GM21360 (cell line): Measurements from ENCODE around the gene NPC1.

Experiments
- ATAC-seq: cut with Tn5 transposase; IDR thresholded peaks from one replicate; pipeline ENCODE4 v1.9.1; 2021; ENCODE audit warnings: mild to moderate bottlenecking, moderate library complexity; ENCODE audit not compliant: unreplicated experiment

NPC1 gene

DNA sequence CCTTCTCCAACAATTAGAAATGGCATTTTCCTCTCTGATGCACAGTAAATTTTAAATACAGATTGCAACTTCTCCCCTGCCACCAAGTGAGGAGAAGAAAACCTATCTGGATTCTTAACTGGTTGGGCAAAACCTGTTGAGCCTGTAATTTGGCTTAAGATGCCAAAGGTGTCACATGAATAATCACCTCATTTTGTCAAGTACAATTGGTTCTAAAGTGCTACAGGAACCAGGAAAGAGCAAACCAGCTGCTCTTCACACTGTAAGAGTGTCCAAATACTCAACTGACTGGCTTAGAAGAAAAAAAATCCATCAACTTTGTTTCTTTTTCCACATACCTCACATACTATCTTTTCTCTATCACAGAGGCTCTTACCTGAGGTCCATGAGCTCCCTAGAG, 35.4 kb downstream of the NPC1 start:
- ATAC-seq: no peak

- ATAC-seq: no peak
Measured at GRCh38 chr18:23548719-23549118, 37.6 kb downstream of the NPC1 start.

GRCh38 chr18:23548275-23548674, 38.0 kb downstream of the NPC1 start:
- no peak for ATAC-seq

DNA sequence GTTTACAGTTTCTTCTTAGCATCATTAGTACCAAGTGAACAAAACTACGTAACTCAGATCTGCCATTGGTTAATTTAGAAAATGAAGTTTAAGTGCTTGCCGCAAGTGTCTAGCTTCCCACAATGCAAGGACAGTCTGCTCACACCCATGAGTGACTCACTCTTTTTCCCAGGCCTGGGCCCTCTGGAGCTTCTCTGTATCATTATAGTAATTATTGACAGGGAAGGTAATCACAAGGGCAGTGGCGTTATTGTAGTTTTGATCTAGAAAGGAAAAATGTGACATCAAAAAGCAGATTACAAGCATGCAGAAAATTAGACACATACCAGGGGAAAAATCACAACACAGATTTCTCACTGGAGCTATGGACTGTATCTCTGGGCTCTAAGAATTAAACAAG, 38.5 kb downstream of the NPC1 start:
- ATAC-seq: no peak

GRCh38 chr18:23547306-23547705, 39.0 kb downstream of the NPC1 start:
- ATAC-seq: no peak

- ATAC-seq: no peak
Measured at GRCh38 chr18:23545247-23545789, 41.0 kb downstream of the NPC1 start.

DNA sequence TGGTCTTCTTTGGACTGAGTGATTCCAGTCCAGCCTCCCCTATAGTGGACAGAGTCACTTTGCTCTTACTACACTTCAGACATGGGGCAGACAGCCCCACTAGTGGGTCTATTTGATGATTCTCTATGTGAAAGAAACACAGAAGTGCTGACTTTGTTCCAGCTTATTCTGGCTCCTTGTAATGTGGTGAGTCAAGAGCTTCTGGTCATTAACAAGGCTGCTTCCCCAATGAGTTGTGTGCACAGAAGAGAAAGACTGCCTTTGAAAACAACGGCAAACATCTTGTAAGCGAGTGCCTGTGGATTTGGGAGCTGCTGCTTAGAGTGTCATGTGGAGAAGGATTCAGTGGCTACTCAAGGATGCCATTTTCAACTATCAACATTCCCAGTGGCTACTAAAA, 43.8 kb downstream of the NPC1 start:
- ATAC-seq: no peak

DNA sequence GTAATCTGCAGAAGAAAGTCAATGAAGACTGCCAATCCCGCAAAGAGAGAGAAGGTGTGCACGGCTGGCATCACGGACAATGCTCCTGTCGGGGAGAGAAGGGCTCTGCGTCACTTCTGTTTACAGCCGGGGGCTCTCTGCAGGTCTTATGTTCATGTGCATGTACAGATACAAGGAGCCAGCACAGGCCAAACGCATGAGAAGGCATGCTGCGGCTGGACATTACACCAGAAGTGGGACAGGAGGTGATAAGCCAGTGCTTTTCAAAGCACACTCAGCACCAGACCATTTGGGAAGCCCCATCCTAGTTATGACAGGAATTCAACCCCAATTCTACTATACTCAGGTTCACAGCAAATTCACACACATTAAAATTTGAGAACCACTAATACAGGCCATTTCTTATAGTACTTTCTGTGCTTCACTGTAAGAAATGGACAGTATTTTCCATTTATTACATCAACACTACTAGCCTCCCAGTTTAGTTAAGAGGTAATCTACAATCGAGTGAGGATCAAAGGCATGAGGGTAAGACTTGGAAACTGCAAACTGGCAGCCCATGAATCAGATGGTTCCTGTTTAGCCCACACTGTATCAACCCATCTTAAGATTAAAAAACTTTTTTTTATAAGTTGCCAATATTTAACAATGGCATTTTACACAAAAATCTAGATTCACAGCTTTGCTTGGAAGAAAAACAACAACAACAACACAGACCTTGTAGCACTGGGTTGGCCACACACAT, 44.8 kb downstream of the NPC1 start:
- no peak for ATAC-seq

- ATAC-seq: peak; percentile 58
Measured at GRCh38 chr18:23540867-23541266, 45.4 kb downstream of the NPC1 start.

DNA sequence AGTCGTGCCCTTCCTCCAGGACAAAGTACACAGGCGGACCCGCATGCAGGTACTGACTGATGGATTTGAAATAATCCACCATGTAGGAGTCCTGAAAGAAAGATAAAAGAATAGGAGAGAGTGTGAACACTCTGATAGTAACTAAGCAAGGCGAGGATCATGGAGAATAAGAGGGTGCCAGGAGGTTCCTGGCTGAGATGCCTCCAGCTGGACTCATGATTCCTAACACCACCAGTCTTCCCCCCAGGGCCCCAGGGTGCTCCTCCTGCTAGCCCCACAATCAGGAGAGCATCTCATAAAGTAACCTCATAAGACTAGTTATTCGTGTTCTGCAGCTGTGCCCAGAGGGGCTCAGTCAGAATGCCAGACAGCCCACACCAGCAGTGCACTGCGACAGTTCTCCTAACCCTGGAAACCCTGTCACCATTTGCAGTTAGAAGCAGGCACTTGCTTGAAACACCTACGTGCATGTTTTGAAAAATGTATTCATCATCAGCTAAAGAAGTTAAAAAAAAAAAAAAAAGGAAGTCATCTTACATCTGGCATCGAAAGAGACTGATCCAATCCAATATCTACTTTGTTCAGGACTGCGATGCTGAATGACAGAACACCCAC, 46.3 kb downstream of the NPC1 start:
- no peak for ATAC-seq

- ATAC-seq: no peak
Measured at GRCh38 chr18:23539296-23539695, 47.0 kb downstream of the NPC1 start.

- no peak for ATAC-seq
Measured at GRCh38 chr18:23538870-23539269, 47.4 kb downstream of the NPC1 start.

DNA sequence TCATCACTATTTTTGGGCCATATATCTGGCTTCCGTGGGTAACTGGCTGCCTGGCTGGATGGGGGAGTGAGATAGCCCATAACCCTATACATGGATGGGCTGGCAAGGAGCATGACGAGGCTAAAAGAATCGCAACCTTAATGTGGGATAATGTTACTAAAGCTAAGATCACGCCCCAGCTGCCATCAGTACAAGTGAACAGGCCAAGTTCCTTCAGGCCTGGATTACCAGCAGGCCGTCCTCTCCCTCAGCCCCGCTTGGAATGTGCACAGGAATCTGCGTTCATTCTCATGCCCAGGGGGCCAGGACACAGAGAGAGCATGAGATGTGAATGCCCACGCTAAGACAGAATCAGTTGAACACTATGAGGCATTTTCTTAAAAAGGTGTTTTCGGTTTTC, 48.3 kb downstream of the NPC1 start:
- no peak for ATAC-seq

- no peak for ATAC-seq
Measured at GRCh38 chr18:23537274-23537673, 49.0 kb downstream of the NPC1 start.

GRCh38 chr18:23536204-23536603, 50.1 kb downstream of the NPC1 start:
- no peak for ATAC-seq

GRCh38 chr18:23534276-23534675, 52.0 kb downstream of the NPC1 start:
- no peak for ATAC-seq

GRCh38 chr18:23532848-23533247, 53.5 kb downstream of the NPC1 start:
- no peak for ATAC-seq

- no peak for ATAC-seq
Measured at GRCh38 chr18:23531912-23532311, 54.4 kb downstream of the NPC1 start.

GRCh38 chr18:23530195-23530594, 56.1 kb downstream of the NPC1 start:
- no peak for ATAC-seq

GRCh38 chr18:23529604-23530003, 56.7 kb downstream of the NPC1 start:
- no peak for ATAC-seq

- ATAC-seq: no peak
Measured at GRCh38 chr18:23528580-23529472, 57.5 kb downstream of the NPC1 start.
